HG03354 (cell line): ENCODE results near the gene ACP1.
A peak's percentile ranks its signal among the peaks of the same experiment; 100 is the strongest.

Experiments
- ATAC-seq: cut with Tn5 transposase; IDR thresholded peaks from one replicate; pipeline ENCODE4 v1.9.1; 2021; ENCODE audit warnings: mild to moderate bottlenecking; ENCODE audit not compliant: unreplicated experiment, poor library complexity, severe bottlenecking

The ACP1 gene

DNA sequence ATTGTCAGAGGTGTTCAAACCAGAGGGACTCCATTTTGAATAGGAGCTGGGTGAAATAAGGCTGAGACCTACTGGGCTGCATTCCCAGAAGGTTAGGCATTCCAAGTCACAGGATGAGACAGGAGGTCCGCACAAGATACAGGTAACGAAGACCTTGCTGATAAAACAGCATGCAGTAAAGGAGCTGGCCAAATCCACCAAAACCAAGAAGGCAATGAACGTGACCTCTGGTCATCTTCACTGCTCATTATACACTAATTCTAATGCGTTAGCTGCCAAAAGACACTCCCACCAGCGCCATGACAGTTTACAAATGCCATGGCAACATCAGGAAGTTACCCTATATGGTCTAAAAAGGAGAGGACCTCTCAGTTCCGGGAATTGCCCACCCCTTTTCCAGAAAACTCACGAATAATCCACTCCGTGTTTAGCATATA lies 11.5 kb upstream of the ACP1 start:
- no peak for ATAC-seq

DNA sequence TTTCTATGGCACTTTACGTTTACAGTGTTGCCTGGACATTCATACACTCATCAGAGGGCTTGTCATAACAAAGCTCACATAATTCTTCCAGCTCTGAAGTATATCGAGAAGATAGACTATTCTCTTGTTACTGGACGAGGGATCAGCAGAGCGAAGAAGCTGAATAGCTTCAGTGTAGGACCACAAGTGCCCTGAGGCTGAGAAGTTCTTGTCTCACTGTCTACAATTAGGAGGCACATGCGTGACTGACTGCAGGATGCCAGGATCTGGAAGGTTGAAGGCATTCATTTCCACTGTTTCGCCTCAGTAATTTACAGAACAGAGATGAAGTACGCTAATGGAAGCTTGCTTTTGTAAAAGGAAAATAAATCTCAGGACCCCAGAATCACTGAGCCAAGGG lies 10.5 kb upstream of the ACP1 start:
- no peak for ATAC-seq

DNA sequence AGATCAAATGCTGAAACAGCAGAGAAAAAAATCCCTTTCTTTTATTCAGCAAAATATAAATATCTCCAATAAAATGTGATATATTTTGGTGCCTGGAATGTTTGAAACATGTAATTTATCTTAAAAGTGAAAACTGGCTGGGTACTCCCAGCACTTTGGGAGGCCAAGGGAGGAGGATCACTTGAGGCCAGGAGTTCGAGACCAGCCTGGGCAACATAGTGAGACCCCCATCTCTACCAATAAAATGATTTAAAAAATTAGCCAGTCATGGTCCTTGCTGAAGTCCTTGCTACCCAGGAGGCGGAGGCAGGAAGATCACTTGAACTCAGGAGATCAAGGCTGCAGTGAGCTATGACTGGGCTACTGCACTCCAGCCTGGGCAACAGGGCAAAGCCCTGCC lies 9.6 kb upstream of the ACP1 start:
- ATAC-seq = no peak

DNA sequence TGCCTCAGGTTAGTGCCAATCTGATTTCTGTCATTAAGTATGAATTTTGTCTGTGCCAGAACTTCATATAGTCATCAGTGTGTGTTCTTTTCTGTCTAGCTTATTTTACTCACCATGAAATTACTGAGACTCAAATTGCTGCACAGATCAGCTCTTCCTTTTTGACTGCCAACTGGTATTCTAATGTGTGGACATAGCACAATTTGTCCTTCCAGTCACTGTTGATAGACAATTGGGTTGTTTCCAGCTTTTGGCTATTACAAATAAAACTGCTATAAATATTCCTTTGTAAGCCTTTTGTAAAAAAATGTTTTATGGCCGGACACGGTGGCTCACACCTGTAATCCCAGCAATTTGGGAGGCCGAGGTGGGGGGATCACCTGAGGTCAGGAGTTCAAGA lies 8.7 kb upstream of the ACP1 start:
- no peak for ATAC-seq

DNA sequence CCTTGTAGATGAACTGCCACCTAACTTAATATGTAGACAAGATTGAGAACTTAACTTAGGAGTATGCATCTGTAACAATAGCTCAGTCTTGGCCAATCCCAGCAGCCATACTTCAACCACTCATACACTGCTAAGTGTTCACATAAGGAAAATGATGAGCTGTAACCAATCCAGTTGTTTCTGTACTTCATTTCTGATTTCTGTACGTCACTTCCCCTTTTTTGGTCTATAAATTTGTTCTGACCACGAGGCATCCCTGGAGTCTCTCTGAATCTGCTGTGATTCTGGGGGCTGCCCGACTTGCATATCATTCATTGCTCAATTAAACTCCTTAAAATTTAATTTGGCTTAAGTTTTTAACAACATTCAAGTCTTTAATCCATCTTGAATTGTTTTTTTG lies 7.3 kb upstream of the ACP1 start:
- no peak for ATAC-seq

DNA sequence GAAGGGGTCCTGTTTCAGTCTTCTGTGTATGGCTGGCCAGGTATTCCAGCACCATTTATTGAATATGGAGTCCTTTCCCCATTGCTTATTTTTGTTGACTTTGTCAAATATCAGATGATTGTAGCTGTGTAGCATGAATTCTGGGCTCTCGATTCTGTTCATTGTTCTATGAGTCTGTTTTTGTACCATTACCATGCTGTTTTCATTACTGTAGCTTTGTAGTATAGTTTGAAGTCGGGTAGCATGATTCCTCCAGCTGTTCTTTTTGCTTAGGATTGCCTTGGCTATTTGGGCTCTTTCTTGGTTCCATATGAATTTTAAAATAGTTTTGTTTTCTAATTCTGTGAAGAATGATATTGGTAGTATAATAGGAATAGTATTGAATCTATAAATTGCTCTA lies 6.9 kb upstream of the ACP1 start:
- no peak for ATAC-seq

DNA sequence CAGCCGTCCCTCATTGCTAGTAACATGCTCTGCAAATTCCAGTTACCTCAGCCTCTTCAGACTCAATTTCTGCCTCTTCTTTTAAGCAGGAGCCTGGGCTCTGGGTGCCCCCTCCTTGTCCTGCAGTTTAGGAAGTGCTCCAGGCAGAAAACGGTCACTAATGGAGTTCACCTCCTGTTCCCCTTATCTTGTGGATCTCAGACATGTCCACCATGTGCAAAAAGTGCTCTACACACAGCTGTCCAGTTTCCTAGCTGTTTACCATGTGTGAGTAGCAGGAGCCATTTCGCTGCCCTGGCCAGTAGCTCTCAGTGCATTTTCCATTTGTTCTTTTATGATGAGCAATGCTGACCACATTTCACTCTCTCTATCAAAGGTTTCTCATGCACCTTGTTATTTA lies 5.8 kb upstream of the ACP1 start:
- no peak for ATAC-seq

DNA sequence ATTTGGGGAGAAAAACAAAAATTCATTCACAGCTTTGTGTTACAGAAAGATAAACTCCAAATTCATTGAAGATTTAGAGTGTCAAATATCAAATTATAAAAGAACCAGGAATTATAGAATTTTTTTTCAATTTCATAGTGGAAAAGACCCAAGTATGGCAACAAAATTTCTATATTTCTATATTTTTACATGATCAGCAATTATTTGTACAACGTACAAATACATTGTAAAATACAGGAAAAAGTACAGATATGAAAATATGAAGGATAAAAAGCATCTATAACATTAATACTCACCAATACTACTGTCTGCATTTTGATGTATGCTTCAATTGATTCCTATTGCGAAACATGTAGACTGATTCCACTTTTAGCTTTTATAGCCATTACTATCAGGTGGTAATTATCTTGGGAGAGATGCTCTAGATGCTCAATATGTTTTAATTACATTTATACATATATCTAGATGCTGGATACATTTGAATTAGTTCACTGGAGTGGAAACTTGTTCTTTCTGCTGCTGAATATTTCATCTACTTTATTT lies 4.9 kb upstream of the ACP1 start:
- no peak for ATAC-seq

DNA sequence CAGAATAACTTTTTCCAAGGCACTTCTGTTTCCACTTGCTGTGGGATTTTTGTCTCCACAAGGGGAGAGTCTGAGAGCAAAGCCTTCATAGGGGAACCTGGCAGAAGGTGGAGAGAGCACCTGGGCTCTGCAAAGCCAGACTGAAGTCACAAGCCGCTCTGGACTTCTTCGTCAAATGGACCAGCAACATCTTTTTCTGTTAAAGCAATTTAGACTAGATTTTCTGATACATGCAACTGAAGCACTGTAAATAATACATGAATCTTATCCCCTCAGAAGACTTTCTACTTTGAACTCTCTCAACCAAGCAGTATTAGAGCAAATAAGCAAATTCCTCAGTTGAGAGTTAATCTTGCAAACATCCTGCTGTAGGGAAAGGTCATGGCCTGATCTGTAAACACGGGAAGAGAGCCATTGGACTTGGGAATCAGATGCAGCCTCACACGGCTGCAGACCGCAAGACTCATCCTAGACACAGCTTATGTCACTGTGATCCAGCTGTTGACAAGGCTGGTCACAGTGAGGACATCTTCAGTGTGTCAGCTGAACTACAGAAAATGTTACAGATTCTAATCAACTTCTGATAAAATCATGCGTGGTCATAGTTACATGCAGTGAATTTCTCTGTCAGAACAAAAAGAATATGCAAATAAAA lies 4.1 kb upstream of the ACP1 start:
- no peak for ATAC-seq

DNA sequence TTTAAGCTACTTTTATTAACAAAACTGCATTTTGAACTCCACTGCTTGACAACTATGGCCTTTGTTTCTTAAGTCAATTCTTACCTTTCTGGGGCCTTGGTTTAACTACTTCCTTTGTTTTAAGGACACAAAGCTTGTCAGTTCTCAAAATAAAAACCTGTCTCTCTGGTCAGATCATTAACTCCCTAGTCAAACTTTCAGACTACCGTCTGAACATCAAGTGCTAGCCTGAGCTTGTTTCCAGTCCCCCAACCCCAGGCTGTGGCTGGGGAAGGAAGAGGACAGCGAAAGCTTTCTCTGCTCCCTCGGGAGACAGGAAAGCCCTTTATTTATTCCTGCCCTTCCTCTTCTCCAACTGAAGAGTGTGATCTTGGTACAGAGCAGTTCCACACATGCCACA lies 2.6 kb upstream of the ACP1 start:
- ATAC-seq = no peak

DNA sequence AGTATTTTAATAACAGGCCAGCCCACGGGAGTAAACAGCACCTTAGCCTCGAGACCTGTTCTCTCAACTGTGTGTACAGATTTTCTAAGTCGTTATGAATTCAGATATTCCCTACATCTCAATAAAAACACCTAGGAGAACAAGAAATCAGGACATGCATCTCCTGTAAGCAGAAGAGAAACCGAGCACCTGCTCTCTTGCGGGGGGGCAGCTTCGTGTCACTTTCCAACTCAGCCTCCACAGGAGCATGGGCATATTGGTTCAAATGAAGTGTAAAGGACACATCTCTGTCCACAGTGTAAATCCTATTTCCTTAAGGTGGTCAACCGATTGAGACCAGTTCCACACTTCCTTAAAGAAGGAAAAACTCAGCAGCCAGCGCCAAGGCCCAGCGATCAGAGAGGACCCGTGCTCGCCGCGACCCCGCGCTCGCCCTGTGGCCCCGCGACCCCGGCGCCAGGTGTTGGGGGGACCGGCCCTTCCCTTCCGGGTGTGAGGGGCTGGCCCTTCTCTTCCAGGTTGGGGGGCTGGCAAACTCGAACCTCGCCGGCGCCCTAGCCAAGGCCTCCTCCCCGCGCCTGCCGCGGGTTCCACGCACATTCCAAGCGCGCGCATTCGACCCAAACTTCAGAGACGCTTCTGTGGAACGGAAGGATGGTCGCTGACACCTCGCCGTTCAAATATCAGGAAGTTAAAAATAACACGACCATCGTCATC lies 1.6 kb upstream of the ACP1 start:
- no peak for ATAC-seq

DNA sequence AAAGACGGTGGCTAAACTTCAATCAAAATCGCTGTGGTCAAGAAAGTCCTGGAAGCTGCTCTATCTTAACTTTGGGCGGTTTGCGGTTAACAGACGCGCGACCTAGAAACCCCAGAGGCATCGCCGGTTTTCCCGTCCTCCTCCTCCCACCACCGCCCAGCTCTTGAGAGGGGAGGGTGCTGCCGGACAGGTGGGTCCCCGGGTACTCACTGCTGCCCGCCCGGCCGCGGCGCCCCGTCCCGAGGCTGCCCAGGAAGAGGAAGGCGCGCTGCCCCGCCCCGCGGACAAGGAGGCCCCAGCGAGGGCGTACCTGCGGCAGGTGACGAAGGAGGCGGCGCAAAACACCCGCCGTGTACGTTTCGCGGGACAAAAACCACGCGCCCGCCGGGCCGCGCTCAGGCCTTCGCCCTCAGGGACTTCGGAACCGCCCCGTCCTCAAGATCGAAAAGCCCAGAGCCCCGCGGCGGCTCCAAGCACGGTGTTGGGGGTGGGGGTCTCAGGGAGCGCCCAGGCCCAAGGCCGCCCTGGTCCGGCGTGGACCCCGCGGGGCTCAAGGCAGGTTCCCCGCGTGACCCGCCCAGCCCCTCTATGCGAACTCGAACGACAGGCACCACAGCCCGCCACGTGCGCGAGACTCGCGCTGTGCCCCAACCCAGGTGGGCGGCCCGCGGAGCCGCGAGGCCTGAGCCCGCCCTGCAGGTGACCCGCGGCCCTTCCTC lies 814 bp upstream of the ACP1 start, which contains the start of gene SH3YL1:
TSS of gene SH3YL1 (minus strand) at position 259 of the 719 bp plus-strand sequence. CDS start at position 211, 48 bp downstream.
- peak; percentile 36 for ATAC-seq

DNA sequence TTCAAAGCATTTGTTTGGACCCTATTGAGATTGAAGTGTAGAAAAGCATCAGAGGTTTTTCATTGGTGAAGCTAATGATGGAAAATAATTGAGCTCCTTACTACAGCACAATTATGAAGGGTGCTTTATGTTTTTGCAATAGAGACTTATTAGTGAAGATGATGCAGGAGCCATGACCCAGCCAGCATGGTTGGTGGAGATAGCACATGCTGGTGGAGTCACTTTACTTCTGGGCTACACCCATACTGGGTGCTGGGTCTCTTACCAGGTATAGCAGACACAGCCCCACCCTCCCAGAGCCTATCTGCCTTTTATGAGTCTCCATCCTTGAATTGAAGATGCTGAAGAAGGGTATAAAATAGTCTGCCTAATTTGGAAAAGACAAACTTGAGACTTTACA lies 3.6 kb downstream of the ACP1 start:
- no peak for ATAC-seq

DNA sequence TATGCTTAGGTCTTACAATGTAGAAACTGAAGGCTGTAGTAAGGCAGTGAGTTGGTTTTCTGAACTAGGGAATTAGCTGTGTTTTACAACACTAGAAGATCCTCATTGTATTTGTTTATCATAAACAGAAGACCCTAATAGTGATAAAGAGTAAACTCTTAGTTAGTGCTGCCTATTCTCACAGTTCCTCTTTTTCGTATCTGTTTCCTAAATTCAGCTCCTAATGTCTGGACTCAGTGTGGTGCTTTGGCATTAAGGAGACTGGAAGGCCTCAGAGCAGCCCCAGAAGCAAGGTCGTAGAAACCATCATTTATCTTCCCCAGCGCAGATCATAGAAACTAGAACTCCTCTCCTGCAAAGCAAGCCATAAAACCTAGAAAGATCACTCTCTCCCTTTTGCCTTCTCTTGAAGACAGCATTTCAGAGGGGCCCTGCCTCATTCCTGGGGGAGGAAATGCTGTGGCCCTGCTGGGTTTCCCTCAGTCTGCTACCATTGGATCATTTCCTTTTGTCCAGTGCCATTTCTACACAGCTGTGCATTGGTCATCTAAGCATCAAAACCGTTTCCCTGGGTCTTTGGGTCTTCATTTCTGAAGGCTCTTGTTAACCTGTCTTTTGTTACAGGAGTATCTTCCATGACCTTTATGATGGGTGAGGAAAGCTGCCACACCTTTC lies 4.7 kb downstream of the ACP1 start:
- no peak for ATAC-seq

DNA sequence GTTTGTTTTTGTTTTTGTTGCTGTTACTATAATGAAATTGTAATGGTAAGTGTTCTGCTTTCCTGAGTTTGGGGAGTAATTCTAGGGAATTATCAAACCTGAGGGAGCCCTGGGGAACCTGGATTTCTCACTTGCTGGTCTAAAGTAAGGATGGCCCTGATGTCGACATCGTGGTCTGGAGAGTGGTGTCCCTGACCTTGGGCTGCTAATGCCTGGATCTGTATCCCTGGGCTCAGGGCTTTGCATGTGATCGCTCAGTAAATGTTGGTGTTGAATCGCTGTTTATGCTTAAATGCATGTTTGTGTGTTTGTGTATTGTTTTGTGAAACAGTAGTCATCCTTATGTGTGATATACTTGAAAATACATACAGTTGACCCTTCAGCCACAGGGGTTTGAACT lies 6.1 kb downstream of the ACP1 start:
- ATAC-seq = no peak

DNA sequence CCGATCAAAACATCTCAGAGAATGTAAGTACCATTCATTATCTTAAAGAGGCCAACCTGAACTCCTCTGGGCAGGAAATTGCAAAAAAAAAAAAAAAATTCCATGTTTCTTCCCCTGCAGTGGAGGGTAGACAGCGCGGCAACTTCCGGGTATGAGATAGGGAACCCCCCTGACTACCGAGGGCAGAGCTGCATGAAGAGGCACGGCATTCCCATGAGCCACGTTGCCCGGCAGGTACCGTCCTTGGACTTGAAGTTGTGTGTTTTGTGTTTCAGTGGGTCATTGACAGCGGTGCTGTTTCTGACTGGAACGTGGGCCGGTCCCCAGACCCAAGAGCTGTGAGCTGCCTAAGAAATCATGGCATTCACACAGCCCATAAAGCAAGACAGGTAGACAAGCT lies 7.2 kb downstream of the ACP1 start:
- no peak for ATAC-seq

DNA sequence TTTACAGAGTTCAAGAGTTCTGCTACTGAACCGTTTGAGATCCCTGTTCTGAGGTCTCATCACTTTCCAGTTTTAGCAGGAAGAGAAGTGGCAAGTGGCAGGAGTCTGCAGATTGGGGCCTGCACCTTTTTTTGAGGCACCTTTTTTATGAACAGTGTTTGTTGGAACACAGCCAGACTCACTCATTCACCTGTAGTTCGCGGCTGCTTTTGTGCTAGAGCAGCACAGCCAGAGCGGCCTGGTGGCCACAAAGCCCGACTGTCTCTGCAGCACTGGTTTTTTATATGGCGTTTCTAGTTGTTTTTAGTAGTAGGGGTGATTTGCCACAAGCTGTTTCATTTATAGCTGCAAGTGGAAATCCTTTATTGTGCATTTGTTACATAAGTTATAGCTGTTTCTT lies 8.6 kb downstream of the ACP1 start:
- no peak for ATAC-seq

DNA sequence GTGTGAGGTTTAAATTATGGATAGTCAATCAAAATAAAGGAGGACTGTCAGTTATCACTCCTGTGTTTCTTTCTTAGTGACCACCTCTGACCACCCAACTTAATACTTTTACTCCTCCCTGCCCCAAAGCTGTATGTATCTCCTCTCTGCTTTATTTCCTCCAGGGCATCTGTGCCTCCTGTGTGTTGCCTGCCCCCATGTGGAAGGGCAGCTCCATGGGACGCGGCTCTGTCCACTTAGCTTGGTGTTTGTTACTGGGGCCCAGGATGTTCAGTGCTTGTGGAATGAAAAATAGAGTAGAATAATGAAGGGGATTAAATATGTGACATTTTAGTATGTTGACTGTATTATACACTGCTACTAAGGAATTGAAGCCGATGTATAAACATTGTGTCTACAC lies 9.8 kb downstream of the ACP1 start:
- ATAC-seq = no peak

DNA sequence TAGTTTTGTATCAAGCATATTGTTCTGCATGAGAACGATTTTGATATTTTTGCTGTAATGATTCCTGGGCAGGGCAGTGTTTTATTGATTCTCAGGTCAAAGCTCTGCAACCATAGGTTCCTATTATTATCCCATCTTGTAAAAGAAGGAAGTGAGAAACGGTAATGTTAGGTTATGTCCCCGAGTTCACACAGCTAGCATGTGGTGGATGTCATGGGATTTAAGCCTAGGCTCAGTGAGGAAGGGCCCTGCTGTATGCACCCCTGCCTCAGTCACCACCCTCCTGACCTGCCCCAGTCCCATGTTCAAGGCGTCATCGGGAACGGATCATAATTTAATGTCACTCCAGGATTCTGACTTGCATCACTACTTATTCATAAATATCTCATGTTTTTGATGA lies 10.7 kb downstream of the ACP1 start:
- peak; percentile 87 for ATAC-seq

DNA sequence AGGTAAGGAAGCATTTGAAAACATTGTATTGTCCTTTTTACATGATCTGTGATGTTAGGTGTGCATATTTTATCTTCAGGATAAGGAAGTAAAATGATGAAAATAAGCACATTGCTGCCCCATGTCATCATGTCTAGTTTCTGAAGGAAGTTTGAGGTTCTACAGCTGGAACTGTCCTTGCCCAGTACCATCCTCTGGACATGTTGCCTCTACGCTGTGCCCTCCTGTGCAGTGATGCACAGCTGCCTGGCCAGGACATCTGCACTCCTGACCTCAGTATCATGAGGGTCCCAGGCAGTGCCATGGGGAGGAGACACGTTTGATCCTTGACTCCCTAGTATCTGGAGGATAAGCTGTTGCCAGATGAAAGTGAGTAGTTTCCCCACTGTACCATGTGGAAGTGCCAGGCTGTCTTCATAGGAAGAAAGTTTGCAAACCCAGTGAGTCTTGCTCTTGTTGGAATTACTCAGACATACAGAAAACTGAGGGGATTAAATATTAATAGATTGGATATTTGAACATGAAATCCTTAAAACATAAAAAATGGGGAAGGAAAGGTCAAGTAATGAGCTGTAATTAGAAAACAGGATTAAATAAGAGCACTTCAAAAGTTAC lies 13.7 kb downstream of the ACP1 start:
- ATAC-seq = no peak
